Kidney epithelial cell (primary cell): ENCODE data around the gene CDHR4. TPM values are rescaled to one million over a fixed set of nuclear protein-coding genes. Genes with fewer than 3 reads are reported as not detected.

Experiments
- DNase-seq: peaks from one replicate; pipeline ENCODE4 v3.0.0-alpha.2; 2010; ENCODE audit warnings: low read depth
- H3K27me3 ChIP-seq: 2 replicates; pipeline ENCODE4 v1.6.0; 2011; ENCODE audit warnings: low read length; ENCODE audit not compliant: control insufficient read depth, insufficient read depth
- H3K36me3 ChIP-seq: 2 replicates; pipeline ENCODE4 v1.5.1; 2011; ENCODE audit warnings: low read length; ENCODE audit not compliant: control insufficient read depth, insufficient read depth
- H3K4me3 ChIP-seq: 2 replicates; pipeline ENCODE4 v1.5.1; 2011; ENCODE audit warnings: low read depth, mild to moderate bottlenecking, control low read depth, low read length
- total RNA-seq: library from RNA; depleted of rRNA; stranded (reverse); fragments of >200 nt; gene quantifications from 2 replicates; pipeline ENCODE4 v1.2.3, GENCODE V29; 2015
- TF ChIP-seq, protein P1 (sequence below): IDR thresholded peaks from 2 replicates; pipeline ENCODE4 v1.5.1; 2011; ENCODE audit warnings: mild to moderate bottlenecking, moderate library complexity, low read length, control low read depth, inconsistent platforms; ENCODE audit not compliant: insufficient read depth, poor library complexity, severe bottlenecking

The CDHR4 gene
- total RNA-seq, 1 donor from 2014 or later: not detected

DNA sequence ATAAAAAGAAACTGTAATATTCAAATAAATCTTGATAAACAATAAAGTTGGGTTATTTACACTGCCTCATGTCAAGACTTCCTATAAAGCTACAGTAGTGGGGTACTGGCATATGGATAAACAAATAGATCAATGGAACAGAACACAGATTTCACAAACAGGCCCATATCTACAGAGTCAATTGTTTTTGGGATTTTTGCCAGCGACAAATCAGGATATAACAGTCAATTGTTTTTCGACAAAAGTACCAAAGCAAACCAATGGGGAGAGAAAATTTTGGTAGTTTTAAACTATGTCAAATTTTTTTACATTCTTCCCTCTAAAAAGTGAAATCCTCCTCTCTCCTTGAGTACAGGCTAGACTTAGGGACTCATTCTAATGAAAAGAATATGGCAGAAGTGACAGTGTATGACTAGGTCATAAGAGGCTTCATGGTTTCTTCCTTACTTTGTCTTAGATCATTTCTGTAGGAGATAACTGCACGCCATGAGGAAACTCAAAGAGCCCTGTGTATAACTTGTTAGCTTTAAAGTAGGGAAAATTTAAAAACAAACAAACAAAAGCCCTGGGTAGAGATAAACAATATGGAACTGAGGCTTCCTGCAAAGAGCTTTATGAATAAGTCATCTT, 30.3 kb downstream of the CDHR4 start:
- Histone ChIP-seq H3K27me3 (no peaks in the 10 kb centered on the region), H3K4me3 (no peak overlapping the region), H3K36me3 (no peaks in the 10 kb centered on the region)
- DNase-seq: no peak
- TF ChIP-seq, protein P1, sequence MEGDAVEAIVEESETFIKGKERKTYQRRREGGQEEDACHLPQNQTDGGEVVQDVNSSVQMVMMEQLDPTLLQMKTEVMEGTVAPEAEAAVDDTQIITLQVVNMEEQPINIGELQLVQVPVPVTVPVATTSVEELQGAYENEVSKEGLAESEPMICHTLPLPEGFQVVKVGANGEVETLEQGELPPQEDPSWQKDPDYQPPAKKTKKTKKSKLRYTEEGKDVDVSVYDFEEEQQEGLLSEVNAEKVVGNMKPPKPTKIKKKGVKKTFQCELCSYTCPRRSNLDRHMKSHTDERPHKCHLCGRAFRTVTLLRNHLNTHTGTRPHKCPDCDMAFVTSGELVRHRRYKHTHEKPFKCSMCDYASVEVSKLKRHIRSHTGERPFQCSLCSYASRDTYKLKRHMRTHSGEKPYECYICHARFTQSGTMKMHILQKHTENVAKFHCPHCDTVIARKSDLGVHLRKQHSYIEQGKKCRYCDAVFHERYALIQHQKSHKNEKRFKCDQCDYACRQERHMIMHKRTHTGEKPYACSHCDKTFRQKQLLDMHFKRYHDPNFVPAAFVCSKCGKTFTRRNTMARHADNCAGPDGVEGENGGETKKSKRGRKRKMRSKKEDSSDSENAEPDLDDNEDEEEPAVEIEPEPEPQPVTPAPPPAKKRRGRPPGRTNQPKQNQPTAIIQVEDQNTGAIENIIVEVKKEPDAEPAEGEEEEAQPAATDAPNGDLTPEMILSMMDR: no peak

- DNase-seq: no peak
- Histone ChIP-seq H3K4me3 (no peak overlapping the region), H3K27me3 (no peaks in the 10 kb centered on the region), H3K36me3 (no peaks in the 10 kb centered on the region)
- TF ChIP-seq, protein P1: no peak
These were observed 35.7 kb downstream of the CDHR4 start for GRCh38 chr3:49763981-49764380.

DNA sequence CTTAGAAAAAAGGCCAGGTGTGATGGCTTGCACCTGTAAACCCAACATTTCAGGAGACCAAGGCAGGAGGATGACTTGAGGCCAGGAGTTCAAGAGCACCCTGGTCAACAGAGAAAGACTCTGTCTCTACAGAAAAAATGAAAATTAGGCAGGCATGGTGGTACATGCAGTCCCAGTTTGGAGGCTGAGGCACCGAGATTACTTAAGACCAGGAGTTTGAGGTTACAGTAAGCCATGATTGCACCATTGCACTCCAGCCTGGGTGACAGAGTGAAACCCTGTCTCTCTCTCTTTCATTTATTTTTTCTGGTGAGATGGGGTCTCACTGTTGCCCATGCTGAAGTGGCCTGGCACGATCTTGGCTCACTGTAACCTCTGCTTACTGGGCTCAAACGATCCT, 38.0 kb downstream of the CDHR4 start:
- Histone ChIP-seq H3K27me3 (no peaks in the 10 kb centered on the region), H3K36me3 (no peaks in the 10 kb centered on the region), H3K4me3 (no peak overlapping the region)
- no peak for DNase-seq
- TF ChIP-seq, protein P1: no peak

DNA sequence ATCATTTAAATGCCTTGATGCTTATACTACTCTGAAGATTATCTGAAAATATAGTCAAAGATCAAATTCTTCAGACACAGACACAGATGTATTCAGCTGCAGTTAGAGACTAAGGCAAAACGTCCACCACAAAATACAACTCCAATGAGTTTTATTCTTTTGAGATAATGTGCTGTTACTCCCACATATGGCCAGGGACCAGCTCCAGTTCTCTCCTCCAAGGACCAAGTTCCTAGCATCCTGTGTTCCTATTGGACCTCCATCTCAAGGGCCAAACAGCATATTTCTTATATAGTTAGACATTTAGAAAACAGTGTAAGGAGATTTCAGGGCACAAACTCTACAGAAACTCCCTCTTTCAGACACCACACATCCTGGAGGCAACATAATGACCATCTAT, 40.4 kb downstream of the CDHR4 start:
- Histone ChIP-seq H3K4me3 (no peak overlapping the region), H3K27me3 (no peaks in the 10 kb centered on the region), H3K36me3 (no peaks in the 10 kb centered on the region)
- no peak for DNase-seq
- TF ChIP-seq, protein P1: no peak

DNA sequence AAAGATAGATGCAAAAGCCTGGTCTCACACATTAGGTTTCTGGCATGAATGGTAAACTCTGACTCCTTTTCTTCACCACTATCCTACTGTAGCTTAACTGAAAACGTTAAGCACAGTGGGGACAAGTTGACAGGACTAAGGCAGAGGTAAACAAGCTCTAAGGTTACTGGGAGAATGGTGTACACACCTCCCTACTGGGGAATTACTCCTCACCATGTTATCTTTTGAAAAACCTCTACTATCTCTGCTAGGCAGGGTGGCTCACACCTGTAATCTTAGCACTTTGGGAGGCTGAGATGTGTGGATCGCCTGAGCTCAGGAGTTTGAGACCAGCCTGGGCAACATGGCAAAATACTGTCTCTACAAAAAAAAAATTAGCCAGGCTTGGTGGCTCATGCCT, 42.5 kb downstream of the CDHR4 start:
- no peak overlapping the region for H3K4me3 ChIP-seq
- DNase-seq: no peak
- no peaks in the 10 kb centered on the region for H3K36me3 ChIP-seq
- H3K27me3 ChIP-seq: no peaks in the 10 kb centered on the region
- TF ChIP-seq, protein P1: no peak

DNA sequence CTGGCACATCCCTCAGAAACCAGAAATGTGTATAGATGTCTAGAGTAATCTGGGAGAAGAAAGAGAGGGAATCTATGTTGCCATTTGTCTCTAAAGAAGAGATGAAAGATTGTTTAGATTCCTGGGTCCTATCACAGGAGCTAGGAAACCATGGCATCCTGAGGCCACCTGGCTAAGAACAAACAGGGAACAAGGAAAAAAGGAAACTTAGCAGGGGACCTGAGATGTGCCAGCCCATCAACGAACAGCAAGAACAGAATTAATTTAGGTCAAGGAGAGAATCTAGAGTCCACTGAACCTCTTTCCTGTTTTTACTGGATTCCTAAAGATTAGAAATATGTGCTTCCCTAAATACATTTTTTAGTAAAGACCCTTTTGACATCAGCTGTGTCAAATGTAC, 43.6 kb downstream of the CDHR4 start:
- Histone ChIP-seq H3K4me3 (no peak overlapping the region), H3K27me3 (no peaks in the 10 kb centered on the region), H3K36me3 (no peaks in the 10 kb centered on the region)
- no peak for DNase-seq
- TF ChIP-seq, protein P1: no peak
